ENCODE results near the gene TMEM119.

DNA sequence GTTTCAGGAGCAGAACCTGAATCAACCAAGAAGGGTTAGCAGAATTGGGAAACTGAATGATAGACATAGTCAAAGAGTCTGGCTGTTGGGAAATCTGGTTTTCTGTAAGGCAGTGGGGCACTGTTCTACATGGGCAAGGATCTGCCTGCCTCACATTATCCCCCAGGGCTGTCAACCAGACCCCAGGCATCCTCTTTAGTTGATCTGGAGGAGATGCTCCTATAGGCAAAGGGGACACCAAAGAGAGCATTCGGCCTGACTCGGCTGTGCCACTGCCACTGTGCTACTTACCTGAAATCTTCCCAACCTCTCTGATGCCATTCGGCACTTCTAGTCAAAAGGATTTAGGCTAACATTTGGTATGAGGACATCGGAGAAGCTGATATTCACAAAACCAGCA is 31.4 kb downstream of the TMEM119 start:
- TF ChIP-seq JUN (CRISPR knock-in tag; IDR thresholded peaks at IDR 0.05) (no peak), ZNF792 (CRISPR knock-in tag; IDR thresholded peaks at IDR 0.05) (no peak), ZNF326 (CRISPR knock-in tag; IDR thresholded peaks at IDR 0.05; ENCODE audit: borderline replicate concordance) (no peak)
- TF ChIP-seq, protein P1, sequence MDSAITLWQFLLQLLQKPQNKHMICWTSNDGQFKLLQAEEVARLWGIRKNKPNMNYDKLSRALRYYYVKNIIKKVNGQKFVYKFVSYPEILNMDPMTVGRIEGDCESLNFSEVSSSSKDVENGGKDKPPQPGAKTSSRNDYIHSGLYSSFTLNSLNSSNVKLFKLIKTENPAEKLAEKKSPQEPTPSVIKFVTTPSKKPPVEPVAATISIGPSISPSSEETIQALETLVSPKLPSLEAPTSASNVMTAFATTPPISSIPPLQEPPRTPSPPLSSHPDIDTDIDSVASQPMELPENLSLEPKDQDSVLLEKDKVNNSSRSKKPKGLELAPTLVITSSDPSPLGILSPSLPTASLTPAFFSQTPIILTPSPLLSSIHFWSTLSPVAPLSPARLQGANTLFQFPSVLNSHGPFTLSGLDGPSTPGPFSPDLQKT (CRISPR knock-in tag; IDR thresholded peaks at IDR 0.05; ENCODE audit: borderline replicate concordance) = no peak
